Neural cell (in vitro differentiated cells): ENCODE measurements around the gene USO1. TPM values are rescaled to one million over a fixed set of nuclear protein-coding genes. Genes with fewer than 3 reads are reported as not detected.

Experiments
- H2AFZ ChIP-seq: fragments of 200-600, 300-800 bp; sonication (generic), shearing (Covaris generic); 2 replicates; pipeline ENCODE4 v1.6.0; 2014; ENCODE audit warnings: low read depth, mild to moderate bottlenecking, antibody characterized with exemption, low read length, moderate library complexity
- H3F3A ChIP-seq: fragments of 200-600 bp; shearing (Covaris generic); 2 replicates; pipeline ENCODE4 v1.6.1; 2016; ENCODE audit warnings: mild to moderate bottlenecking, moderate library complexity, mixed read lengths, antibody characterized with exemption, low read length; ENCODE audit not compliant: insufficient read depth, poor library complexity, severe bottlenecking
- H3K27ac ChIP-seq: fragments of 200-600, 300-800 bp; sonication (generic), shearing (Covaris generic); 2 replicates; pipeline ENCODE4 v1.5.1; 2014; ENCODE audit warnings: mild to moderate bottlenecking, low read length, moderate library complexity
- H3K27me3 ChIP-seq: fragments of 300-800, 200-600 bp; sonication (generic), shearing (Covaris generic); 2 replicates; pipeline ENCODE4 v1.6.0; 2014; ENCODE audit warnings: mild to moderate bottlenecking, low read depth, low read length, moderate library complexity; ENCODE audit not compliant: insufficient read depth
- H3K36me3 ChIP-seq: fragments of 300-800, 200-600 bp; sonication (generic), shearing (Covaris generic); 2 replicates; pipeline ENCODE4 v1.5.1; 2014; ENCODE audit warnings: mild to moderate bottlenecking, antibody characterized with exemption, low read length, moderate library complexity; ENCODE audit not compliant: insufficient read depth
- H3K4me2 ChIP-seq: fragments of 300-800, 200-600 bp; sonication (generic), shearing (Covaris generic); 2 replicates; pipeline ENCODE4 v1.6.0; 2014; ENCODE audit warnings: mild to moderate bottlenecking, low read length
- H3K4me3 ChIP-seq: fragments of 300-800, 200-600 bp; sonication (generic), shearing (Covaris generic); 2 replicates; pipeline ENCODE4 v1.5.1; 2014; ENCODE audit warnings: mild to moderate bottlenecking, low read length, moderate library complexity
- H3K79me2 ChIP-seq: fragments of 200-600 bp; shearing (Covaris generic); replicated peaks from 2 replicates; pipeline ENCODE4 v1.6.0; 2014; ENCODE audit warnings: mild to moderate bottlenecking, low read length, moderate library complexity; ENCODE audit not compliant: insufficient read depth
- H3K9ac ChIP-seq: fragments of 300-800, 200-600 bp; sonication (generic), shearing (Covaris generic); 2 replicates; pipeline ENCODE4 v1.6.1; 2016; ENCODE audit warnings: mild to moderate bottlenecking, low read length, mixed read lengths
- H3K9me2 ChIP-seq: fragments of 200-600 bp; shearing (Covaris generic); 2 replicates; pipeline ENCODE4 v1.6.1; 2016; ENCODE audit warnings: mild to moderate bottlenecking, low read length, mixed read lengths; ENCODE audit not compliant: insufficient read depth
- H3K9me3 ChIP-seq: fragments of 200-600, 300-800 bp; sonication (generic), shearing (Covaris generic); 2 replicates; pipeline ENCODE4 v1.6.1; 2016; ENCODE audit warnings: mild to moderate bottlenecking, mixed run types, low read length, moderate library complexity, mixed read lengths
- H4K20me1 ChIP-seq: fragments of 200-600 bp; shearing (Covaris generic); 2 replicates; pipeline ENCODE4 v1.6.1; 2016; ENCODE audit warnings: mild to moderate bottlenecking, mixed run types; ENCODE audit not compliant: insufficient read depth
- EP300 ChIP-seq: fragments of 450-650 bp; conservative IDR thresholded peaks from 2 replicates; pipeline ENCODE4 v1.6.1; 2014; ENCODE audit warnings: antibody characterized with exemption, mild to moderate bottlenecking, moderate library complexity; ENCODE audit not compliant: poor library complexity, severe bottlenecking
- EZH2 ChIP-seq: fragments of 200-600, 300-800 bp; shearing (Covaris generic), sonication (generic); IDR thresholded peaks from 2 replicates; pipeline ENCODE4 v1.6.1; 2014; ENCODE audit warnings: antibody characterized with exemption, low read length, borderline replicate concordance, mild to moderate bottlenecking; ENCODE audit not compliant: insufficient read depth, poor library complexity, severe bottlenecking
- MXI1 ChIP-seq: fragments of 450-650 bp; conservative IDR thresholded peaks from 2 replicates; pipeline ENCODE4 v1.6.1; 2014; ENCODE audit warnings: antibody characterized with exemption, mild to moderate bottlenecking; ENCODE audit not compliant: poor library complexity, severe bottlenecking
- POLR2AphosphoS5 ChIP-seq: IDR thresholded peaks from 2 replicates; pipeline ENCODE4 v1.6.1; 2012
- RAD21 ChIP-seq: fragments of 450-650 bp; conservative IDR thresholded peaks from 2 replicates; pipeline ENCODE4 v1.6.1; 2014; ENCODE audit warnings: antibody characterized with exemption, mild to moderate bottlenecking, moderate library complexity
- REST ChIP-seq: IDR thresholded peaks from 2 replicates; pipeline ENCODE4 v1.6.1; 2012; ENCODE audit warnings: borderline replicate concordance
- SMC3 ChIP-seq: fragments of 450-650 bp; conservative IDR thresholded peaks from 2 replicates; pipeline ENCODE4 v1.6.1; 2014; ENCODE audit warnings: antibody characterized with exemption, mild to moderate bottlenecking, moderate library complexity; ENCODE audit not compliant: poor library complexity
- TAF1 ChIP-seq: IDR thresholded peaks from 2 replicates; pipeline ENCODE4 v1.6.1; 2012; ENCODE audit warnings: low read depth
- polyA plus RNA-seq: library from polyadenylated mRNA; depleted of rRNA; stranded (reverse); fragments of >200 nt; gene quantifications from 2 replicates; pipeline ENCODE4 v1.2.3, GENCODE V29; 2014
- TF ChIP-seq, protein P1 (sequence below): fragments of 450-650 bp; IDR thresholded peaks from 2 replicates; pipeline ENCODE4 v1.5.1; 2014; ENCODE audit warnings: antibody characterized with exemption, mild to moderate bottlenecking, moderate library complexity; ENCODE audit not compliant: poor library complexity, severe bottlenecking

Gene USO1
- polyA plus RNA-seq, 1 donor from 2014 or later = 40.0 TPM

GRCh38 chr4:75717408-75717807 is 7.0 kb upstream of the USO1 start:
- H3K27me3 ChIP-seq = no peaks in the 10 kb centered on the region
- H3K9me3 ChIP-seq = no peaks in the 10 kb centered on the region
- no peak overlapping the region for H3K4me2 ChIP-seq
- H3K4me3 ChIP-seq = no peak overlapping the region
- no peak overlapping the region for H2AFZ ChIP-seq
- H3K27ac ChIP-seq = no peak overlapping the region
- H3K9ac ChIP-seq = no peak overlapping the region
- H3K36me3 ChIP-seq = no peaks in the 10 kb centered on the region
- peaks cover 17% of the 10 kb centered on the region for H3K79me2 ChIP-seq
- H4K20me1 ChIP-seq = no peaks in the 10 kb centered on the region
- TF ChIP-seq MXI1 (no peak), REST (no peak), RAD21 (no peak), EZH2 (no peak), EP300 (no peak), POLR2AphosphoS5 (no peak), SMC3 (no peak), TAF1 (no peak)
- TF ChIP-seq, protein P1, sequence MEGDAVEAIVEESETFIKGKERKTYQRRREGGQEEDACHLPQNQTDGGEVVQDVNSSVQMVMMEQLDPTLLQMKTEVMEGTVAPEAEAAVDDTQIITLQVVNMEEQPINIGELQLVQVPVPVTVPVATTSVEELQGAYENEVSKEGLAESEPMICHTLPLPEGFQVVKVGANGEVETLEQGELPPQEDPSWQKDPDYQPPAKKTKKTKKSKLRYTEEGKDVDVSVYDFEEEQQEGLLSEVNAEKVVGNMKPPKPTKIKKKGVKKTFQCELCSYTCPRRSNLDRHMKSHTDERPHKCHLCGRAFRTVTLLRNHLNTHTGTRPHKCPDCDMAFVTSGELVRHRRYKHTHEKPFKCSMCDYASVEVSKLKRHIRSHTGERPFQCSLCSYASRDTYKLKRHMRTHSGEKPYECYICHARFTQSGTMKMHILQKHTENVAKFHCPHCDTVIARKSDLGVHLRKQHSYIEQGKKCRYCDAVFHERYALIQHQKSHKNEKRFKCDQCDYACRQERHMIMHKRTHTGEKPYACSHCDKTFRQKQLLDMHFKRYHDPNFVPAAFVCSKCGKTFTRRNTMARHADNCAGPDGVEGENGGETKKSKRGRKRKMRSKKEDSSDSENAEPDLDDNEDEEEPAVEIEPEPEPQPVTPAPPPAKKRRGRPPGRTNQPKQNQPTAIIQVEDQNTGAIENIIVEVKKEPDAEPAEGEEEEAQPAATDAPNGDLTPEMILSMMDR = no peak
- H3F3A ChIP-seq = no peaks in the 10 kb centered on the region
- H3K9me2 ChIP-seq = no peaks in the 10 kb centered on the region

DNA sequence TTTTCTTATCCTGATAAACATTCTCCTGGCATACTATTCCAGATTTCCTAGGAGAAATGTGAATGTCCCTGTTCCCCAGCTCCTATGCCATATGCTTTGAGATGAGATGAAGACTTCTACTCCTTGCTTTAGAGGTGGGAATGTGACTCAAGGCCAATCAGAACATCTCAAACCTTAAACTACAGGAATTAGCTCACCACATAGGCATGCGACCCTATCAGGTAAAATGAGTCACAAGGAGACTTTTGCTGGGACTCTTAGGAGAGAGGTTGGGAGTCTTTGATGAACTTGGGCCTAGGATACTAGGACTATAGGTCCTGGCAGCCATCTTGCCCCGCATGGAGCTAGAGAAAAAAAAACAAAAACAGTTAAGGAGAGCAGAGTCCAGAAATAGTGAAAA is 5.8 kb upstream of the USO1 start:
- Histone ChIP-seq H4K20me1 (no peaks in the 10 kb centered on the region), H3K9me2 (no peaks in the 10 kb centered on the region), H2AFZ (no peak overlapping the region), H3K9ac (no peak overlapping the region), H3K4me3 (no peak overlapping the region), H3K9me3 (no peaks in the 10 kb centered on the region), H3K79me2 (peaks cover 27% of the 10 kb centered on the region), H3K27ac (no peak overlapping the region), H3K27me3 (no peaks in the 10 kb centered on the region), H3K4me2 (no peak overlapping the region), H3F3A (no peaks in the 10 kb centered on the region), H3K36me3 (no peaks in the 10 kb centered on the region)
- TF ChIP-seq MXI1 (no peak), TAF1 (no peak), EP300 (no peak), POLR2AphosphoS5 (no peak), EZH2 (no peak), REST (no peak)
- TF ChIP-seq, protein P1 = no peak
